ENCODE results near the gene EPPIN. TPM values are rescaled to one million over a fixed set of nuclear protein-coding genes. Genes with fewer than 3 reads are reported as not detected.

Gene EPPIN
- total RNA-seq, 1 donor from 2014 or later: not detected

GRCh38 chr20:45552456-45552855, 5.3 kb upstream of the EPPIN start:
- Histone ChIP-seq H3K4me3 (no peak overlapping the region), H3K27ac (no peak overlapping the region), H3K9me3 (no peaks in the 10 kb centered on the region), H3K27me3 (no peaks in the 10 kb centered on the region), H3K36me3 (no peaks in the 10 kb centered on the region), H3K4me1 (no peaks in the 10 kb centered on the region)
- TF ChIP-seq CTCF (IDR thresholded peaks at IDR 0.05) (no peak), POLR2A (IDR thresholded peaks at IDR 0.05) (no peak), POLR2AphosphoS5 (IDR thresholded peaks at IDR 0.05; ENCODE audit: insufficient read depth in 1 of 2, low read depth in 1 of 2) (no peak)
- intact Hi-C loops (cut with DNase I): no loop called here
- DNase-seq (ENCODE audit: extremely low spot score in 2 of 2): no peak

GRCh38 chr20:45550765-45551164, 3.6 kb upstream of the EPPIN start:
- Histone ChIP-seq H3K9me3 (no peaks in the 10 kb centered on the region), H3K4me1 (no peaks in the 10 kb centered on the region), H3K4me3 (no peak overlapping the region), H3K36me3 (no peaks in the 10 kb centered on the region), H3K27me3 (no peaks in the 10 kb centered on the region), H3K27ac (no peak overlapping the region)
- TF ChIP-seq CTCF (IDR thresholded peaks at IDR 0.05): no peak
- no peak for TF ChIP-seq POLR2A (IDR thresholded peaks at IDR 0.05)
- TF ChIP-seq POLR2AphosphoS5 (IDR thresholded peaks at IDR 0.05; ENCODE audit: insufficient read depth in 1 of 2, low read depth in 1 of 2): no peak
- intact Hi-C loops (cut with DNase I): no loop called here
- no peak for DNase-seq (ENCODE audit: extremely low spot score in 2 of 2)

- Histone ChIP-seq H3K4me3 (no peak overlapping the region), H3K9me3 (no peaks in the 10 kb centered on the region), H3K36me3 (no peaks in the 10 kb centered on the region), H3K27ac (no peak overlapping the region), H3K4me1 (no peaks in the 10 kb centered on the region), H3K27me3 (no peaks in the 10 kb centered on the region)
- intact Hi-C loops (cut with DNase I): no loop called here
- TF ChIP-seq CTCF (IDR thresholded peaks at IDR 0.05) (no peak), POLR2A (IDR thresholded peaks at IDR 0.05) (no peak), POLR2AphosphoS5 (IDR thresholded peaks at IDR 0.05; ENCODE audit: insufficient read depth in 1 of 2, low read depth in 1 of 2) (no peak)
- no peak for DNase-seq (ENCODE audit: extremely low spot score in 2 of 2)
These were observed 1.2 kb upstream of the EPPIN start for GRCh38 chr20:45548410-45548809.

- H3K27ac ChIP-seq: no peak overlapping the region
- H3K4me1 ChIP-seq: no peaks in the 10 kb centered on the region
- no peak overlapping the region for H3K4me3 ChIP-seq
- TF ChIP-seq CTCF (IDR thresholded peaks at IDR 0.05) (peak in 2 of 3 experiments; percentile 20 to 31), POLR2AphosphoS5 (IDR thresholded peaks at IDR 0.05; ENCODE audit: insufficient read depth in 1 of 2, low read depth in 1 of 2) (no peak)
- intact Hi-C loops (cut with DNase I): no loop called here
- H3K27me3 ChIP-seq: no peaks in the 10 kb centered on the region
- peak in 1 of 2 donors; percentile 27 for DNase-seq (ENCODE audit: extremely low spot score in 2 of 2)
- no peaks in the 10 kb centered on the region for H3K36me3 ChIP-seq
- no peaks in the 10 kb centered on the region for H3K9me3 ChIP-seq
These were observed 1.3 kb downstream of the EPPIN start for GRCh38 chr20:45545754-45546453.

- no peaks in the 10 kb centered on the region for H3K27me3 ChIP-seq
- no peaks in the 10 kb centered on the region for H3K4me1 ChIP-seq
- intact Hi-C loops (cut with DNase I): no loop called here
- H3K9me3 ChIP-seq: no peaks in the 10 kb centered on the region
- no peak overlapping the region for H3K27ac ChIP-seq
- H3K4me3 ChIP-seq: no peak overlapping the region
- peak in 1 of 2 donors; percentile 56 for DNase-seq (ENCODE audit: extremely low spot score in 2 of 2)
- TF ChIP-seq POLR2A (IDR thresholded peaks at IDR 0.05): no peak
- H3K36me3 ChIP-seq: no peaks in the 10 kb centered on the region
These were observed 1.9 kb downstream of the EPPIN start for GRCh38 chr20:45545351-45545750.
